GM19193 (cell line): ENCODE measurements around the gene ZNF692.

Source experiments
- POLR2A ChIP-seq: IDR thresholded peaks from 4 replicates; pipeline ENCODE4 v1.6.1; 2011; ENCODE audit not compliant: insufficient read depth, insufficient read length; ENCODE audit errors: extremely low read depth

Gene ZNF692

DNA sequence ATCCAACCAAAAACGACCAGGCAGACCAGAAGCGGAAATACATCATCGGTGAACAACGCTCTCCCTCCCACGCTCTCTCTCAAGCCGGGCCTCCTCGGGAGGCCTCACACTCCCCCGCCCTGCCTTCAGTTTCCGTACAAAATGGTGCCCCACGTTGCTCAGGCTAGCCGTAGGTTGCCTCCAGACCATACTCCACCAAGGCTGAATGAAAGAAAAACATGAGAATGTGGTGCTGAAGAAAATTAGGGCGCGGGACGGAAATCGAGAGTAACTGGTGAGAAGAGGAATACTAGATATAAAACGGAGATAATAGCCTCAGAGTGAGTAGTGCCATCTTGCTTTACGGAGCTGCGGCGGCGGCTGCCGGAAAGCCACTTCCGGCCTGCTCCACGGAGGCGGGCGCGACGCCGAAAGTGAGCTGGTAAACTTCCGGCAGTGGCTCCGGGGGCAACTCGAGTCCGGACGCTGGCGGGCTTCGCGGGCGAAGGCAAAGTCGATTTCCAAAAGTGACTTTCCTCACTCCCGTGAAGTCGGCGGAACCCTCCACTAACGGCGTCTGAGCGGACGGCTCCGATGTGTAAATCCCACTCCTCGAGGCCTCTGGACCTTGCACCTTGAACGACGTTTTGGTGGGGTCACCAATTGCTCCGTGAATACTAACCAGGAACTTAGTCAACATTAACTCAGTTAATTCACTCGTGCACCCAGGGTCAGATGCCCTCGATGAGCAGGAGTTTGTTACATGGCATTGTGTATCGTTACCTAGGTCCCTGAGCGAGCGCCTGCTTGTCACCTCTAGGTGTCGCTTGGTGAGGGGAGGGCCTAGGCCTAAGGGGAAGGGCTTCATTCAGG lies 32.8 kb downstream of the ZNF692 start, which contains the start of gene SH3BP5L:
SH3BP5L (minus strand) TSS at position 7 of the 852 bp plus-strand sequence. CDS start 980 bp downstream, outside the sequence.
- peak; percentile 76 for TF ChIP-seq POLR2A

- TF ChIP-seq POLR2A: no peak
Measured at GRCh38 chr1:248825573-248825908, 33.3 kb downstream of the ZNF692 start.

- TF ChIP-seq POLR2A: no peak
Measured at GRCh38 chr1:248825136-248825535, 33.7 kb downstream of the ZNF692 start.

GRCh38 chr1:248824701-248825100 lies 34.2 kb downstream of the ZNF692 start:
- TF ChIP-seq POLR2A: no peak

DNA sequence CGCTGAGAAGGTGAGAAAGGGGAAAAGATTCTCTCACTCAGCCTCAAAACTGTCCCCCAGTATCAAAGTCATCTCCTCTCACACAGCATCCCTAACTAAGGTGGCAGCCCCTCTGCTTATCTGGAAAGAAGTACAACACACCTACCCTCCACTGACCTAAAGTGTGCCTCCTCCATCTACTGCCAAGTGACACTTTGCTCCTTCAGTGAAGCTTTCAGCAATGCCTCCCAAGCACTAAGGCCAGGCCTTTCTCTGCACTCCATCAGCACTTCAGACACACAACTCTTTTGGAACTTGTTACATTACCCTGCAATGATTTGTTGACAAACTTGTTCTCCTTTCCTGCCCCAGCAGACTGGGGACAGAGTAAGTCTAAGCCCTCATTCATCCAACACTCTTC lies 34.6 kb downstream of the ZNF692 start:
- TF ChIP-seq POLR2A: no peak

GRCh38 chr1:248823517-248824001 lies 35.3 kb downstream of the ZNF692 start:
- no peak for TF ChIP-seq POLR2A

- no peak for TF ChIP-seq POLR2A
Measured at GRCh38 chr1:248822148-248823032, 36.5 kb downstream of the ZNF692 start.

- no peak for TF ChIP-seq POLR2A
Measured at GRCh38 chr1:248821641-248822040, 37.2 kb downstream of the ZNF692 start.

DNA sequence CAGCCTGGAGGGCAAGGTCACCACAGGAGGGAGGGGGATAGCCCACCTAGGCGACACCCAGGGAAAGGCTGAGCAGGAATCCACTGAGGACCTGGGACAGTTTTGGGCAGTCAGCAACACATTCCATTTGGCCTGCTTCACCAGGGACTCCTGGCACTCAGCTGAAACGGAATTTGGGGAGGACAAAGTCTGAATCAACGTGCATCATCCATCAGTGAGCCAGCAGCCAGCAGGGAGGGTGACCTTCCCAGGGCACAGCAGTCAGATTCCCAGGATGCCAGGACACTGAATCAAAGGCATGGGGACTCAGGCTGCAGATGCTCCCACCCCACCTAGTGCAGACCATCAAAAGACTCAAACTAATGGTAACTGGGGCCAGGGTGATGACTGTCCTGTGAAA lies 37.8 kb downstream of the ZNF692 start:
- TF ChIP-seq POLR2A: no peak

GRCh38 chr1:248820041-248820585 lies 38.8 kb downstream of the ZNF692 start:
- TF ChIP-seq POLR2A: no peak

GRCh38 chr1:248818505-248819374 lies 40.1 kb downstream of the ZNF692 start:
- TF ChIP-seq POLR2A: no peak

- no peak for TF ChIP-seq POLR2A
Measured at GRCh38 chr1:248817065-248817464, 41.8 kb downstream of the ZNF692 start.

DNA sequence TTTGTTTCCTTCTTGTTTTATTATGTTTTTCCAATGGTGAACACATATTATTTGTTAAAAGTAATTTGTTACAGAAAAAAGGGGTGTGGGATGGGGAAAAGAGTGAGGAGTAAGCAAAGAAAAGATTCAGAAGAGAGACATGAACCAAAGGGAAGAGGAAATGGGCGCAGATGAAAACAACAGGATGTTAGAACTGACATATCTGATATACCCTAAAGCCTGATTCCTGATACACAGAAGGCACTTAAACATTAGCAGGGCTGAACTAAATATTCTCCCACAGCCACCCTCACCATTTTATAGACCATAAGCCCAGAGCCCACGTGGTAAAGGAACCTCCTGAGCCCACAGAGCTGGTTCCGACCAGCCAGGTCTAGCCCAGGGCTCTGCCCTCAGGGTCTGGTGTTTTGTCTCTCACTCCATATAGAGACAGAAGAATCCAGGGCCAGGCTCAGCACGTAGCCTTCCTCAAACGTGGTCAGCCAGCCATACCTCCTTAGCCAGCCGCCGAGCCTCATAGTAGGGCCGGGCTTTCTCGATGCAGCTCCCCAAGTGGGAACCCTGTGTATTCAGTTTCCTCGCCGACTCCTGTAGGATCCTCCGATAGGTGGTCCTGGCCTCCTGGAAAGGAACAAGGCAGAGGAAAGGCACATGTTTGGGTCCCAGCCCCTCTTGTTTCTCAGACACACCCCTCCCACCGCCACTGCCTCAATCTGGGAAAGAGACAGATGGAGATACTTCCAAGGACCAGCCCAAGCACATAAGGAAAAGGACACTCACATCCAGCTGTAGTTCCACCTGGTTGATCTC lies 42.6 kb downstream of the ZNF692 start:
- no peak for TF ChIP-seq POLR2A
